RWPE1 (cell line): ENCODE results near the gene ZNF783.

ENCODE experiments used
- CTCF ChIA-PET: fragments of 350-600 bp; sonication (Branson Sonifier 250); formaldehyde crosslinking; extraction: SDS; loops from one replicate; lab custom pipeline; 2021; lab: Yijun Ruan, JAX
- POLR2A ChIA-PET: fragments of 400-600 bp; formaldehyde crosslinking; extraction: SDS; loops from one replicate; lab custom pipeline; 2020; ENCODE audit warnings: antibody characterized with exemption; ENCODE audit not compliant: low non-redundant PET; lab: Yijun Ruan, JAX
- DNase-seq: peaks from one replicate; pipeline ENCODE4 v3.0.0; 2012; ENCODE audit warnings: low spot score
- H3K27ac ChIP-seq: fragments of 450-650 bp; 2 replicates; pipeline ENCODE4 v1.5.1; 2017
- CTCF ChIP-seq: fragments of 450-650 bp; conservative IDR thresholded peaks from 2 replicates; pipeline ENCODE4 v1.5.1; 2017; ENCODE audit warnings: low read depth, mild to moderate bottlenecking

ZNF783 gene

GRCh38 chr7:149294634-149295480 lies 32.9 kb downstream of the ZNF783 start:
- H3K27ac ChIP-seq, result no peak overlapping the region
- TF ChIP-seq CTCF, result no peak
- CTCF ChIA-PET, result interaction anchor here (0.6 kb wide), 1 partner anchor 201 kb away, joined by 3 read pairs; no protein-coding TSS in a partner anchor
- DNase-seq, result no peak
- POLR2A ChIA-PET, result no interaction called here

GRCh38 chr7:149295481-149295850 lies 33.5 kb downstream of the ZNF783 start:
- DNase-seq, result no peak
- ChIA-PET CTCF (no interaction called here), POLR2A (no interaction called here)
- no peak overlapping the region for H3K27ac ChIP-seq
- no peak for TF ChIP-seq CTCF

GRCh38 chr7:149296368-149296767 lies 34.4 kb downstream of the ZNF783 start:
- H3K27ac ChIP-seq, result no peak overlapping the region
- TF ChIP-seq CTCF, result no peak
- CTCF ChIA-PET, result no interaction called here
- no peak for DNase-seq
- POLR2A ChIA-PET, result no interaction called here

GRCh38 chr7:149297034-149297755 lies 35.2 kb downstream of the ZNF783 start:
- no peak for DNase-seq
- H3K27ac ChIP-seq, result no peak overlapping the region
- no peak for TF ChIP-seq CTCF
- ChIA-PET CTCF (no interaction called here), POLR2A (no interaction called here)

GRCh38 chr7:149300620-149301285 lies 38.8 kb downstream of the ZNF783 start:
- ChIA-PET CTCF (no interaction called here), POLR2A (no interaction called here)
- no peak for DNase-seq
- TF ChIP-seq CTCF, result no peak
- H3K27ac ChIP-seq, result no peak overlapping the region

GRCh38 chr7:149302222-149302621 lies 40.2 kb downstream of the ZNF783 start:
- POLR2A ChIA-PET, result no interaction called here
- no peak for DNase-seq

More at GRCh38 chr7:149302222-149302621, 40.2 kb downstream of the ZNF783 start:
- TF ChIP-seq CTCF, result no peak
- CTCF ChIA-PET, result no interaction called here
- no peak overlapping the region for H3K27ac ChIP-seq
